Endothelial cell of umbilical vein (primary cell): ENCODE data around the gene HERC6. TPM values are rescaled to one million over a fixed set of nuclear protein-coding genes. Genes with fewer than 3 reads are reported as not detected.

Source experiments
- BruUV-seq: library from RNA; stranded (reverse); fragments of 400-500 nt; replicated peaks from 2 replicates; lab custom pipeline; 2021; lab: Mats Ljungman, UMichigan
- CTCF ChIA-PET: fragments of 300-600, 350-600 bp; sonication (Branson Sonifier 250); formaldehyde crosslinking; loops from one replicate; lab custom pipeline; 2021; ENCODE audit warnings: antibody characterized with exemption, inconsistent platforms; lab: Charles Lee
- POLR2A ChIA-PET: fragments of 300-600, 350-600 bp; sonication (Branson Sonifier 250); formaldehyde crosslinking; loops from one replicate; lab custom pipeline; 2021; ENCODE audit warnings: antibody characterized with exemption, inconsistent platforms; lab: Charles Lee
- DNase-seq: peaks from one replicate; pipeline ENCODE4 v3.0.0-alpha.2; 2011; ENCODE audit warnings: low read depth, low spot score
- FAIRE-seq: peaks from 2 replicates; lab custom pipeline; 2011; peaks lifted over from hg19 to GRCh38; lab: Jason Lieb, UNC
- H2AFZ ChIP-seq: 2 replicates; pipeline ENCODE4 v1.6.0; 2012; ENCODE audit warnings: low read depth, low read length, control low read depth, inconsistent platforms
- H3K27ac ChIP-seq: 2 replicates; pipeline ENCODE4 v1.5.1; 2011; ENCODE audit warnings: low read depth, mild to moderate bottlenecking, control low read depth, low read length, moderate library complexity; ENCODE audit not compliant: insufficient read depth
- H3K27me3 ChIP-seq, 2 experiments: 2 replicates each; pipeline versions ENCODE4 v1.6.0 to v1.6.1; 2011; ENCODE audit warnings: low read length in 2 of 2, mixed read lengths in 1 of 2; ENCODE audit not compliant: control insufficient read depth in 2 of 2, insufficient read depth in 2 of 2
- H3K36me3 ChIP-seq, 2 experiments: 2 replicates in 1 of 2; 3 replicates in 1 of 2; pipeline ENCODE4 v1.5.1; 2011; ENCODE audit warnings: low read length in 2 of 2, mild to moderate bottlenecking in 1 of 2, moderate library complexity in 1 of 2; ENCODE audit not compliant: control insufficient read depth in 2 of 2, insufficient read depth in 2 of 2; ENCODE audit errors: extremely low read depth in 1 of 2
- H3K4me1 ChIP-seq: 3 replicates; pipeline ENCODE4 v1.5.1; 2011; ENCODE audit warnings: mild to moderate bottlenecking, low read length; ENCODE audit not compliant: control insufficient read depth, insufficient read depth; ENCODE audit errors: extremely low read depth
- H3K4me2 ChIP-seq: 2 replicates; pipeline ENCODE4 v1.6.1; 2011; ENCODE audit warnings: low read length, control low read depth, mixed read lengths; ENCODE audit not compliant: insufficient read depth
- H3K4me3 ChIP-seq, 3 experiments: fragments of 200-600 bp in 1 of 3; sonication (generic), shearing (Covaris generic) in 1 of 3; replicated peaks in 1 of 3; 2 replicates each; pipeline ENCODE4 v1.5.1; 2011 to 2016; ENCODE audit warnings: control low read depth in 3 of 3, low read length in 3 of 3, mild to moderate bottlenecking in 2 of 3, inconsistent platforms in 1 of 3, low read depth in 1 of 3, moderate library complexity in 1 of 3; ENCODE audit not compliant: insufficient read depth in 1 of 3
- H3K79me2 ChIP-seq: 2 replicates; pipeline ENCODE4 v1.6.0; 2012; ENCODE audit warnings: low read length, inconsistent platforms; ENCODE audit not compliant: control insufficient read depth, insufficient read depth
- H3K9ac ChIP-seq: replicated peaks from 2 replicates; pipeline ENCODE3; 2011; ENCODE audit warnings: low read length, control low read depth; ENCODE audit not compliant: insufficient read depth; ENCODE audit errors: extremely low read depth
- H3K9me1 ChIP-seq: replicated peaks from 3 replicates; pipeline ENCODE4 v1.6.0; 2011; ENCODE audit warnings: mild to moderate bottlenecking, low read length; ENCODE audit not compliant: control insufficient read depth, insufficient read depth; ENCODE audit errors: extremely low read depth
- H3K9me3 ChIP-seq: replicated peaks from 2 replicates; pipeline ENCODE4 v1.5.1; 2012; ENCODE audit warnings: low read length, inconsistent platforms; ENCODE audit not compliant: control insufficient read depth, insufficient read depth
- H4K20me1 ChIP-seq: replicated peaks from 2 replicates; pipeline ENCODE3; 2011; ENCODE audit warnings: mild to moderate bottlenecking, low read length; ENCODE audit not compliant: control insufficient read depth, insufficient read depth; ENCODE audit errors: extremely low read depth
- CTCF ChIP-seq, 2 donors: IDR thresholded peaks; 1 replicate in 1 of 2; 2 replicates in 1 of 2; pipeline ENCODE4 v1.5.1; 2011; ENCODE audit warnings: low read length in 2 of 2, mild to moderate bottlenecking in 2 of 2, moderate library complexity in 2 of 2, control low read depth in 1 of 2, inconsistent platforms in 1 of 2, low read depth in 1 of 2; ENCODE audit not compliant: insufficient read depth in 1 of 2; ENCODE audit errors: extremely low read depth in 1 of 2
- EZH2 ChIP-seq: IDR thresholded peaks from 2 replicates; pipeline ENCODE4 v1.6.1; 2012; ENCODE audit warnings: borderline replicate concordance, low read depth, mild to moderate bottlenecking, moderate library complexity, low read length, inconsistent platforms; ENCODE audit not compliant: severe bottlenecking
- FOS ChIP-seq: IDR thresholded peaks from 2 replicates; pipeline ENCODE4 v1.6.1; 2011; ENCODE audit warnings: mild to moderate bottlenecking, low read length, moderate library complexity, borderline replicate concordance; ENCODE audit not compliant: insufficient read depth
- GATA2 ChIP-seq: IDR thresholded peaks from 2 replicates; pipeline ENCODE4 v1.7.0; 2011; ENCODE audit warnings: low read depth, mild to moderate bottlenecking, moderate library complexity, mixed read lengths, low read length; ENCODE audit not compliant: insufficient read length, insufficient read depth
- JUN ChIP-seq: IDR thresholded peaks from 2 replicates; pipeline ENCODE4 v1.6.1; 2011; ENCODE audit warnings: borderline replicate concordance, low read depth; ENCODE audit not compliant: insufficient read length, insufficient read depth
- MYC ChIP-seq: IDR thresholded peaks from one replicate; pipeline ENCODE4 v1.6.1; 2011; ENCODE audit warnings: mild to moderate bottlenecking, low read depth, low read length
- POLR2A ChIP-seq: IDR thresholded peaks from 2 replicates; pipeline ENCODE4 v1.6.1; 2012; ENCODE audit warnings: low read depth, mild to moderate bottlenecking, control low read depth, low read length
- POLR2AphosphoS5 ChIP-seq: IDR thresholded peaks from 2 replicates; pipeline ENCODE4 v1.6.1; 2012; ENCODE audit warnings: low read depth, mild to moderate bottlenecking, control low read depth, low read length, moderate library complexity; ENCODE audit not compliant: insufficient read depth
- dilution Hi-C: fragments of 300-500 bp; cut with MboI; formaldehyde crosslinking; loops from one replicate; pipeline ENCODE4 v1.15.0; 2019; ENCODE audit warnings: low sequenced_read_pairs; ENCODE audit not compliant: extremely low pct_ligation_motif_present
- intact Hi-C: fragments of 100-400 bp; cut with micrococcal nuclease; formaldehyde crosslinking; loops from one replicate; pipeline ENCODE4 v1.10.0; 2022
- polyA plus RNA-seq, 4 experiments: library from polyadenylated mRNA; depleted of rRNA in 3 of 4; stranded (reverse) in 3 of 4; unstranded in 1 of 4; fragments of >200 nt; gene quantifications; 2 replicates each; pipeline versions ENCODE4 v1.2.1 to v1.2.3, GENCODE V29; 2011 to 2012; ENCODE audit warnings: missing spikeins in 1 of 4
- total RNA-seq: library from RNA; stranded (reverse); gene quantifications from 2 replicates; pipeline ENCODE4 v1.2.3, GENCODE V29; 2021
- TF ChIP-seq, protein P1 (sequence below): IDR thresholded peaks from 2 replicates; pipeline ENCODE4 v1.6.1; 2011; ENCODE audit not compliant: insufficient read depth, insufficient read length

Gene HERC6
- total and polyA plus RNA-seq, 2 donors (not counting 3 experiments of a cell fraction or from before 2014, with no cell fraction given): 2.1 to 5.0 TPM

DNA sequence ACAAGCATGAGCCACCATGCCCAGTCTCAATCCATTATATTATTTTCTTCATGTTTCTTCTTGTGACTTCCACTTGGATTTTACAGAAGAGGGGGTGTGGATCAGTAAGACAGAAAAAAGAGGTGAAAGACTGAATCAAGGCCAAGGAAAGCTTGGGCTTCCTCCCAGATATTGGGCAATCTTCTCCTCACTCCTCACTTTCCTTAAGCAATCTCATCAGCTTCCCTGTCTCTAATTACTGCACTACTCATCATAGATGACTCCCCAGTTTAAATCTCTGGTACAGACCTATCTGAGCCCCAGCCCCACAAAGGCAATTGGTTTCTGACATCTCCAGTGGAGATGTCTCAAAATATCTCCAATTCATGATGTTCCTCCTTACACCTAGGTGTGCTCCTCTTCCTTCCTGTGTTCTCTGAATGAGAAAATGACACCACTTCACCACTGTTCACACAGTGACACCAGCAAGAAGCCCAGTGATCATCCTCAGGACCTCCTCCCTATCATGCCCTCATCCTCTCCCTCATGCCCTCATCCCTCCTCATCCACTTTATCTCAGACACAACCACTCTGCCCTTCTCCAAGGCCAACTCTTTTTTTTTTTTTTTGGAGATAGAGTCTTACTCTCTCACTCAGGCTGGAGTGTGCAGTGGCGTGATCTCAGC is 44.8 kb upstream of the HERC6 start:
- no peaks in the 10 kb centered on the region for H3K9me1 ChIP-seq
- dilution Hi-C loops: no loop called here
- H2AFZ ChIP-seq: no peak overlapping the region
- ChIA-PET CTCF (interaction anchor here (0.9 kb wide), 1 partner anchor 8 kb away, joined by 3 read pairs; no protein-coding TSS in a partner anchor), POLR2A (no interaction called here)
- H4K20me1 ChIP-seq: no peaks in the 10 kb centered on the region
- no peaks in the 10 kb centered on the region for H3K9me3 ChIP-seq
- H3K27me3 ChIP-seq: no peaks in the 10 kb centered on the region
- intact Hi-C loops: no loop called here
- H3K36me3 ChIP-seq: no peaks in the 10 kb centered on the region
- H3K9ac ChIP-seq: no peak overlapping the region
- no peaks in the 10 kb centered on the region for H3K4me1 ChIP-seq
- H3K79me2 ChIP-seq: no peaks in the 10 kb centered on the region
- DNase-seq (no peak), FAIRE-seq (no peak)
- no peak overlapping the region for H3K27ac ChIP-seq
- BruUV-seq: no TSS peak
- TF ChIP-seq JUN: no peak
- TF ChIP-seq CTCF (IDR thresholded peaks at IDR 0.05; ENCODE audit: extremely low read depth in 1 of 2, insufficient read depth in 1 of 2, low read depth in 1 of 2, low read length in 2 of 2): no peak
- TF ChIP-seq GATA2: no peak
- TF ChIP-seq MYC: no peak
- TF ChIP-seq, protein P1, sequence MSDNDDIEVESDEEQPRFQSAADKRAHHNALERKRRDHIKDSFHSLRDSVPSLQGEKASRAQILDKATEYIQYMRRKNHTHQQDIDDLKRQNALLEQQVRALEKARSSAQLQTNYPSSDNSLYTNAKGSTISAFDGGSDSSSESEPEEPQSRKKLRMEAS: no peak
- no peak for TF ChIP-seq POLR2AphosphoS5
- TF ChIP-seq FOS: no peak
- TF ChIP-seq EZH2: no peak
- no peak for TF ChIP-seq POLR2A
- H3K4me2 ChIP-seq: no peak overlapping the region
- H3K4me3 ChIP-seq: no peak overlapping the region
